Astrocyte (in vitro differentiated cells and primary cell): Measurements from ENCODE around the gene SENP3. TPM values are rescaled to one million over a fixed set of nuclear protein-coding genes. Genes with fewer than 3 reads are reported as not detected.
A peak's percentile ranks its signal among the peaks of the same experiment; 100 is the strongest.

Experiments
- DNase-seq: peaks from one replicate; pipeline ENCODE4 v3.0.0-alpha.2; 2010; ENCODE audit warnings: low read depth
- FAIRE-seq: peaks from 2 replicates; lab custom pipeline; 2011; peaks lifted over from hg19 to GRCh38; lab: Jason Lieb, UNC
- H2AFZ ChIP-seq: 2 replicates; pipeline ENCODE4 v1.6.0; 2012; ENCODE audit warnings: low read depth, low read length, inconsistent platforms
- H3K27ac ChIP-seq: 2 replicates; pipeline ENCODE4 v1.5.1; 2011; ENCODE audit warnings: low read depth, low read length, inconsistent platforms
- H3K27me3 ChIP-seq: 2 replicates; pipeline ENCODE4 v1.6.0; 2011; ENCODE audit warnings: low read length, inconsistent platforms; ENCODE audit not compliant: insufficient read depth
- H3K36me3 ChIP-seq: 2 replicates; pipeline ENCODE4 v1.5.1; 2011; ENCODE audit warnings: low read length, inconsistent platforms; ENCODE audit not compliant: insufficient read depth
- H3K4me1 ChIP-seq: 2 replicates; pipeline ENCODE4 v1.5.1; 2011; ENCODE audit warnings: low read length, inconsistent platforms; ENCODE audit not compliant: insufficient read depth
- H3K4me2 ChIP-seq: 2 replicates; pipeline ENCODE4 v1.6.0; 2012; ENCODE audit warnings: low read length, inconsistent platforms
- H3K4me3 ChIP-seq: 2 replicates; pipeline ENCODE4 v1.5.1; 2011; ENCODE audit warnings: low read depth, mild to moderate bottlenecking, low read length, inconsistent platforms; ENCODE audit not compliant: insufficient read depth
- H3K79me2 ChIP-seq: 2 replicates; pipeline ENCODE4 v1.6.0; 2012; ENCODE audit warnings: mild to moderate bottlenecking, low read length, inconsistent platforms; ENCODE audit not compliant: insufficient read depth
- H3K9ac ChIP-seq: 2 replicates; pipeline ENCODE4 v1.6.0; 2012; ENCODE audit warnings: mild to moderate bottlenecking, low read length, inconsistent platforms
- H3K9me3 ChIP-seq: 2 replicates; pipeline ENCODE4 v1.5.1; 2012; ENCODE audit warnings: low read depth, mild to moderate bottlenecking, low read length, inconsistent platforms; ENCODE audit not compliant: insufficient read depth
- H4K20me1 ChIP-seq: 2 replicates; pipeline ENCODE4 v1.6.0; 2012; ENCODE audit warnings: low read length, inconsistent platforms; ENCODE audit not compliant: insufficient read depth
- H3K27ac Mint-ChIP-seq: one replicate; pipeline ENCODE4 v1.8.0; 2021; ENCODE audit warnings: mild to moderate bottlenecking, mixed read lengths; ENCODE audit not compliant: unreplicated experiment
- H3K27me3 Mint-ChIP-seq: one replicate; pipeline ENCODE4 v1.8.0; 2021; ENCODE audit warnings: low read depth, mixed read lengths; ENCODE audit not compliant: unreplicated experiment
- H3K36me3 Mint-ChIP-seq: one replicate; pipeline ENCODE4 v1.8.0; 2021; ENCODE audit warnings: low read depth, mixed read lengths; ENCODE audit not compliant: unreplicated experiment
- H3K4me1 Mint-ChIP-seq: one replicate; pipeline ENCODE4 v1.8.0; 2021; ENCODE audit warnings: low read depth, mixed read lengths; ENCODE audit not compliant: unreplicated experiment
- H3K4me3 Mint-ChIP-seq: one replicate; pipeline ENCODE4 v1.8.0; 2021; ENCODE audit warnings: mild to moderate bottlenecking, moderate library complexity, mixed read lengths; ENCODE audit not compliant: unreplicated experiment
- H3K9me3 Mint-ChIP-seq: one replicate; pipeline ENCODE4 v1.8.0; 2021; ENCODE audit warnings: mild to moderate bottlenecking, mixed read lengths; ENCODE audit not compliant: unreplicated experiment
- EZH2 ChIP-seq: IDR thresholded peaks from 2 replicates; pipeline ENCODE4 v1.6.1; 2012; ENCODE audit warnings: mild to moderate bottlenecking, low read length, inconsistent platforms; ENCODE audit not compliant: insufficient read depth
- total RNA-seq: library from RNA; stranded (reverse); gene quantifications from 2 replicates; pipeline ENCODE4 v1.2.1, GENCODE V29; 2021
- TF ChIP-seq, protein P1 (sequence below): IDR thresholded peaks from 2 replicates; pipeline ENCODE4 v1.5.1; 2011; ENCODE audit warnings: low read depth, mild to moderate bottlenecking, inconsistent platforms, low read length, moderate library complexity; ENCODE audit not compliant: insufficient read depth

Gene SENP3
- total RNA-seq, 1 donor from 2014 or later: 51.4 TPM

DNA sequence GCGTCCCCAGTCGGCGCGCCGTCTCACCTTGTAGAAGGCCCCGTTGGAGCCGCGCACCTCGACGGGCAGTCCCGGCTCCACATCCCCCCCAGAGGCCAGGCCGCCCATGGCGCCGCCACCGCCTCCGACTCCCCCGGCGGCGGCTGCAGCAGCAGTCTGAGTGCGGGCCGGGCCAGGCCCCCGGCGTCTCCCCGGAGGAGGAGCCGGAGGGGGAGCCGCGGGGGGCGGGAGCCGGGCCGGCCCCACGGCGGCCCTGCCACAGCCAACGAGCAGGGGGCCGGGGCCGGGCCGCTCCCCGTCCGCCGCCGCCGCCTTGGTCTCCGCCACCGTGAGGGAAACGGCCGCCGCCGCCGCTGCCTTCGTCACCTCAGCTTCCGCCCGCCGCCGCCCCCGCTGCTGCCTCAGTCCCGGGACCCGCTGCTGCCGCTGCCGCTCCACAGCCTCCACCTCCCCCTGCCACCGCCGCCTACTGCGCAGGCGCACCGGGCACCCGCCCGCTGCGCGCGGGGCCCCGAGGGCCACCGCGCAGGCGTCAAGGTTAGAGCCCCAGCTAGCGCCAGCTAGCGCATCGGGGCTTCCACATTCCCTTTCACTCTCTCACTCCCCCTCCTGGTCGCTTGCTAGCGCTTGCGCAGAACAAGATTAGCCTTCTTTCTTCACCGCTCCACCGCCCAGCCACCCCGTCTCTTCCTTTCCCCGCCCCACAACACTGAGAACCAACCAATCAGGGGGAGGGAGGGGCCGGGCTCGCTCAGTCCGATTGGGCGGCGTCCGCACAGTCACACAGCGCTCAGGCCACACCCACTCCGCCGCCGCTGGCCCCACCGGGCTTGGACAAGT is 52.9 kb downstream of the SENP3 start, which contains the start of gene FXR2:
Gene FXR2, minus strand, starts transcription at position 473 of the 840 bp plus-strand sequence. Its CDS starts 365 bp downstream, at position 108.
- H3K27me3 ChIP-seq: no peaks in the 10 kb centered on the region
- Mint-ChIP-seq H3K4me3 (peak within 1 kb of the TSS; percentile 95), H3K4me1 (peaks cover 28% of the 10 kb centered on the region), H3K9me3 (no peaks in the 10 kb centered on the region), H3K27me3 (no peaks in the 10 kb centered on the region), H3K27ac (peak within 1 kb of the TSS; percentile 92), H3K36me3 (peaks cover 3% of the 10 kb centered on the region)
- H3K9ac ChIP-seq: peak within 1 kb of the TSS; percentile 93
- no peaks in the 10 kb centered on the region for H3K9me3 ChIP-seq
- no peaks in the 10 kb centered on the region for H3K36me3 ChIP-seq
- peak within 1 kb of the TSS; percentile 82 for H3K27ac ChIP-seq
- no peak for TF ChIP-seq EZH2
- TF ChIP-seq, protein P1, sequence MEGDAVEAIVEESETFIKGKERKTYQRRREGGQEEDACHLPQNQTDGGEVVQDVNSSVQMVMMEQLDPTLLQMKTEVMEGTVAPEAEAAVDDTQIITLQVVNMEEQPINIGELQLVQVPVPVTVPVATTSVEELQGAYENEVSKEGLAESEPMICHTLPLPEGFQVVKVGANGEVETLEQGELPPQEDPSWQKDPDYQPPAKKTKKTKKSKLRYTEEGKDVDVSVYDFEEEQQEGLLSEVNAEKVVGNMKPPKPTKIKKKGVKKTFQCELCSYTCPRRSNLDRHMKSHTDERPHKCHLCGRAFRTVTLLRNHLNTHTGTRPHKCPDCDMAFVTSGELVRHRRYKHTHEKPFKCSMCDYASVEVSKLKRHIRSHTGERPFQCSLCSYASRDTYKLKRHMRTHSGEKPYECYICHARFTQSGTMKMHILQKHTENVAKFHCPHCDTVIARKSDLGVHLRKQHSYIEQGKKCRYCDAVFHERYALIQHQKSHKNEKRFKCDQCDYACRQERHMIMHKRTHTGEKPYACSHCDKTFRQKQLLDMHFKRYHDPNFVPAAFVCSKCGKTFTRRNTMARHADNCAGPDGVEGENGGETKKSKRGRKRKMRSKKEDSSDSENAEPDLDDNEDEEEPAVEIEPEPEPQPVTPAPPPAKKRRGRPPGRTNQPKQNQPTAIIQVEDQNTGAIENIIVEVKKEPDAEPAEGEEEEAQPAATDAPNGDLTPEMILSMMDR: peak; percentile 44
- FAIRE-seq (no peak), DNase-seq (peak; percentile 98)
- peak within 1 kb of the TSS; percentile 89 for H3K4me3 ChIP-seq
- H3K79me2 ChIP-seq: peaks cover 45% of the 10 kb centered on the region
- peak within 1 kb of the TSS; percentile 79 for H2AFZ ChIP-seq
- H3K4me1 ChIP-seq: peaks cover 22% of the 10 kb centered on the region
- H4K20me1 ChIP-seq: peaks cover 42% of the 10 kb centered on the region
- H3K4me2 ChIP-seq: peak within 1 kb of the TSS; percentile 87

DNA sequence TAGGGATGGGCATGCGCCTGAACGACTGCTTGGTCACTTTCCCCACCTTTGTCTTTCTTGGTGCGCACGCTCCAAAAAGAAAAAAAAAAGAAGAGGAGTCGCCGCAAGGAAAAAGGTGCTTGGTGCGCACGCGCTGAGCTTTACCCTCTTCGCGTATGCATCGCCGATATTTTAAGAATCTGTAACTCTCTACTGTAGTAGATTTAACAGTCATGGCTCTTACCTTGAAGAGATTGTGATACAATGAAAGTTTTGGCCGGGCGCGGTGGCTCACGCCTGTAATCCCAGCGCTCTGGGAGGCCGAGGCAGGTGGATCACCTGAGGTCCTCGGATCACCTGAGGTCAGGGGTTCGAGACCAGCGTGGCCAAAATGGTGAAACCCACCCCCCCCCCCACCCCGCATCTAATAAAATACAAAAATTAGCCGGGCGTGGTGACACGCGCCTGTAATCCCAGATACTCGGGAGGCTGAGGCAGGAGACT is 53.6 kb downstream of the SENP3 start:
- peak overlapping the region; percentile 56 for H3K4me3 ChIP-seq
- Mint-ChIP-seq H3K4me1 (peaks cover 28% of the 10 kb centered on the region), H3K4me3 (peak overlapping the region; percentile 82), H3K36me3 (peaks cover 3% of the 10 kb centered on the region), H3K27me3 (no peaks in the 10 kb centered on the region), H3K9me3 (no peaks in the 10 kb centered on the region), H3K27ac (no peak overlapping the region)
- H2AFZ ChIP-seq: peak overlapping the region; percentile 79
- no peak for DNase-seq
- FAIRE-seq: peak; percentile 34
- H3K9ac ChIP-seq: peak overlapping the region; percentile 72
- H3K27ac ChIP-seq: peak overlapping the region; percentile 46
- peaks cover 22% of the 10 kb centered on the region for H3K4me1 ChIP-seq
- peaks cover 40% of the 10 kb centered on the region for H3K79me2 ChIP-seq
- peaks cover 37% of the 10 kb centered on the region for H4K20me1 ChIP-seq
- no peak for TF ChIP-seq EZH2
- TF ChIP-seq, protein P1: no peak
- no peaks in the 10 kb centered on the region for H3K36me3 ChIP-seq
- H3K9me3 ChIP-seq: no peaks in the 10 kb centered on the region
- H3K27me3 ChIP-seq: no peaks in the 10 kb centered on the region
- H3K4me2 ChIP-seq: peak overlapping the region; percentile 86

DNA sequence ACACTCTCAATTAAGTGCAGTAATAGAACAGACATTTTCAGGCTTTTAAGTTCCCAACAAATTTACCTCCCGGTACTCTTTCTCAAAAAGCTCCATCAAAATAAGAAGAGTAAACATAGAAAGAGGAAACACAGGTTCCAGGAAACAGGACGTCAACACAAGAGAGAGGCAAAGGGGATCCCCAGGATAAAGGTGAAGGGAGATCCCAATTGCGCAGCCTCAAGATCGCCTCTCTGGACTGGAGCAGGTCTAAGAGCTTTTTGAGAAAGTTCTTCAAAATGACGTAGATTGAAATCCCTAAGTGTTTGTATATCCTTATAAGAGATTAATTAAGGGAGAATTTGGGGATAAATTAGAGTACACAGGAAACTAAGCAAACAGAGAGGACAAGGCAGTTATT is 56.9 kb downstream of the SENP3 start:
- H2AFZ ChIP-seq: no peak overlapping the region
- H3K4me3 Mint-ChIP-seq: no peak overlapping the region
- no peaks in the 10 kb centered on the region for H3K27me3 ChIP-seq
- DNase-seq (no peak), FAIRE-seq (no peak)
- H3K9ac ChIP-seq: no peak overlapping the region
- peaks cover 2% of the 10 kb centered on the region for H3K4me1 Mint-ChIP-seq
- H3K4me1 ChIP-seq: peaks cover 4% of the 10 kb centered on the region
- TF ChIP-seq, protein P1: no peak
- TF ChIP-seq EZH2: no peak
- no peaks in the 10 kb centered on the region for H3K9me3 Mint-ChIP-seq
- no peaks in the 10 kb centered on the region for H3K36me3 Mint-ChIP-seq
- H3K79me2 ChIP-seq: peaks cover 8% of the 10 kb centered on the region
- H3K4me2 ChIP-seq: no peak overlapping the region
- H3K4me3 ChIP-seq: no peak overlapping the region
- H3K27ac Mint-ChIP-seq: no peak overlapping the region
- peaks cover 7% of the 10 kb centered on the region for H4K20me1 ChIP-seq
- no peaks in the 10 kb centered on the region for H3K27me3 Mint-ChIP-seq
- no peaks in the 10 kb centered on the region for H3K9me3 ChIP-seq
- no peaks in the 10 kb centered on the region for H3K36me3 ChIP-seq
- no peak overlapping the region for H3K27ac ChIP-seq
